ENCODE results near the gene ESPNL. TPM values are rescaled to one million over a fixed set of nuclear protein-coding genes. Genes with fewer than 3 reads are reported as not detected.
A peak's percentile ranks its signal among the peaks of the same experiment; 100 is the strongest.

The ESPNL gene
- total and polyA plus RNA-seq, 9 of the 15 experiments (the other 6 are each of a cell fraction or from before 2014, with no cell fraction given), result 0.03 to 0.09 (median 0.05) TPM; not detected in 3

DNA sequence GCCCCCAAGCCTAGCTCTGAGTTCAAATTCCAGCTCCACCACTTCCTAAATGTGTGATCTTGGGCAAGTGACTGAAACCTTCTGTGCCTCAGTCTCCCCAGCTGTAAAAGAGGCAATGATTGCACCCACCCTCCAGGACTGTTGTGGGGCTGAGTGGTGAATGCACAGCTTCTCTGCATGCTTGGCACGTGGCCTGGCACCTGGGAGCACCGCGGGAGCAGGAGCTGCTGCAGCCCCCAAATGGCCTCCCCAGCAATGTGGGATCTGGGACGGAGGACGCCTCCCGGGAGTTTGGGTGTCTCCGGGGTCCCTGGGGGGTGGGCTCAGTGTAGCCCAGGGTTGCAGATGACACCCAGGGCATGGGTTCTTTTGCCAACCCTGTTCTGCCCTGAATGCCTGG, 39.9 kb downstream of the ESPNL start (continued):
- TF ChIP-seq ZBTB17 (CRISPR knock-in tag; IDR thresholded peaks at IDR 0.05) (no peak), ESRRA (IDR thresholded peaks at IDR 0.05; ENCODE audit: borderline replicate concordance, low read depth) (no peak), ADNP (tag; IDR thresholded peaks at IDR 0.05) (no peak), SRSF9 (IDR thresholded peaks at IDR 0.05; ENCODE audit: borderline replicate concordance, low read depth, low read length) (no peak)
- TF ChIP-seq, protein P1, sequence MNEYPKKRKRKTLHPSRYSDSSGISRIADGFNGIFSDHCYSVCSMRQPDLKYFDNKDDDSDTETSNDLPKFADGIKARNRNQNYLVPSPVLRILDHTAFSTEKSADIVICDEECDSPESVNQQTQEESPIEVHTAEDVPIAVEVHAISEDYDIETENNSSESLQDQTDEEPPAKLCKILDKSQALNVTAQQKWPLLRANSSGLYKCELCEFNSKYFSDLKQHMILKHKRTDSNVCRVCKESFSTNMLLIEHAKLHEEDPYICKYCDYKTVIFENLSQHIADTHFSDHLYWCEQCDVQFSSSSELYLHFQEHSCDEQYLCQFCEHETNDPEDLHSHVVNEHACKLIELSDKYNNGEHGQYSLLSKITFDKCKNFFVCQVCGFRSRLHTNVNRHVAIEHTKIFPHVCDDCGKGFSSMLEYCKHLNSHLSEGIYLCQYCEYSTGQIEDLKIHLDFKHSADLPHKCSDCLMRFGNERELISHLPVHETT (CRISPR knock-in tag; conservative IDR thresholded peaks at IDR 0.05 in 1 of 2, IDR thresholded peaks at IDR 0.05 in 1 of 2), result no peak
- TF ChIP-seq, protein P2, sequence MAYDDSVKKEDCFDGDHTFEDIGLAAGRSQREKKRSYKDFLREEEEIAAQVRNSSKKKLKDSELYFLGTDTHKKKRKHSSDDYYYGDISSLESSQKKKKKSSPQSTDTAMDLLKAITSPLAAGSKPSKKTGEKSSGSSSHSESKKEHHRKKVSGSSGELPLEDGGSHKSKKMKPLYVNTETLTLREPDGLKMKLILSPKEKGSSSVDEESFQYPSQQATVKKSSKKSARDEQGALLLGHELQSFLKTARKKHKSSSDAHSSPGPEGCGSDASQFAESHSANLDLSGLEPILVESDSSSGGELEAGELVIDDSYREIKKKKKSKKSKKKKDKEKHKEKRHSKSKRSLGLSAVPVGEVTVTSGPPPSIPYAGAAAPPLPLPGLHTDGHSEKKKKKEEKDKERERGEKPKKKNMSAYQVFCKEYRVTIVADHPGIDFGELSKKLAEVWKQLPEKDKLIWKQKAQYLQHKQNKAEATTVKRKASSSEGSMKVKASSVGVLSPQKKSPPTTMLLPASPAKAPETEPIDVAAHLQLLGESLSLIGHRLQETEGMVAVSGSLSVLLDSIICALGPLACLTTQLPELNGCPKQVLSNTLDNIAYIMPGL (CRISPR knock-in tag; IDR thresholded peaks at IDR 0.05), result no peak
- TF ChIP-seq, protein P3, sequence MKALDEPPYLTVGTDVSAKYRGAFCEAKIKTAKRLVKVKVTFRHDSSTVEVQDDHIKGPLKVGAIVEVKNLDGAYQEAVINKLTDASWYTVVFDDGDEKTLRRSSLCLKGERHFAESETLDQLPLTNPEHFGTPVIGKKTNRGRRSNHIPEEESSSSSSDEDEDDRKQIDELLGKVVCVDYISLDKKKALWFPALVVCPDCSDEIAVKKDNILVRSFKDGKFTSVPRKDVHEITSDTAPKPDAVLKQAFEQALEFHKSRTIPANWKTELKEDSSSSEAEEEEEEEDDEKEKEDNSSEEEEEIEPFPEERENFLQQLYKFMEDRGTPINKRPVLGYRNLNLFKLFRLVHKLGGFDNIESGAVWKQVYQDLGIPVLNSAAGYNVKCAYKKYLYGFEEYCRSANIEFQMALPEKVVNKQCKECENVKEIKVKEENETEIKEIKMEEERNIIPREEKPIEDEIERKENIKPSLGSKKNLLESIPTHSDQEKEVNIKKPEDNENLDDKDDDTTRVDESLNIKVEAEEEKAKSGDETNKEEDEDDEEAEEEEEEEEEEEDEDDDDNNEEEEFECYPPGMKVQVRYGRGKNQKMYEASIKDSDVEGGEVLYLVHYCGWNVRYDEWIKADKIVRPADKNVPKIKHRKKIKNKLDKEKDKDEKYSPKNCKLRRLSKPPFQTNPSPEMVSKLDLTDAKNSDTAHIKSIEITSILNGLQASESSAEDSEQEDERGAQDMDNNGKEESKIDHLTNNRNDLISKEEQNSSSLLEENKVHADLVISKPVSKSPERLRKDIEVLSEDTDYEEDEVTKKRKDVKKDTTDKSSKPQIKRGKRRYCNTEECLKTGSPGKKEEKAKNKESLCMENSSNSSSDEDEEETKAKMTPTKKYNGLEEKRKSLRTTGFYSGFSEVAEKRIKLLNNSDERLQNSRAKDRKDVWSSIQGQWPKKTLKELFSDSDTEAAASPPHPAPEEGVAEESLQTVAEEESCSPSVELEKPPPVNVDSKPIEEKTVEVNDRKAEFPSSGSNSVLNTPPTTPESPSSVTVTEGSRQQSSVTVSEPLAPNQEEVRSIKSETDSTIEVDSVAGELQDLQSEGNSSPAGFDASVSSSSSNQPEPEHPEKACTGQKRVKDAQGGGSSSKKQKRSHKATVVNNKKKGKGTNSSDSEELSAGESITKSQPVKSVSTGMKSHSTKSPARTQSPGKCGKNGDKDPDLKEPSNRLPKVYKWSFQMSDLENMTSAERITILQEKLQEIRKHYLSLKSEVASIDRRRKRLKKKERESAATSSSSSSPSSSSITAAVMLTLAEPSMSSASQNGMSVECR (CRISPR knock-in tag; IDR thresholded peaks at IDR 0.05), result no peak
- TF ChIP-seq, protein P4, sequence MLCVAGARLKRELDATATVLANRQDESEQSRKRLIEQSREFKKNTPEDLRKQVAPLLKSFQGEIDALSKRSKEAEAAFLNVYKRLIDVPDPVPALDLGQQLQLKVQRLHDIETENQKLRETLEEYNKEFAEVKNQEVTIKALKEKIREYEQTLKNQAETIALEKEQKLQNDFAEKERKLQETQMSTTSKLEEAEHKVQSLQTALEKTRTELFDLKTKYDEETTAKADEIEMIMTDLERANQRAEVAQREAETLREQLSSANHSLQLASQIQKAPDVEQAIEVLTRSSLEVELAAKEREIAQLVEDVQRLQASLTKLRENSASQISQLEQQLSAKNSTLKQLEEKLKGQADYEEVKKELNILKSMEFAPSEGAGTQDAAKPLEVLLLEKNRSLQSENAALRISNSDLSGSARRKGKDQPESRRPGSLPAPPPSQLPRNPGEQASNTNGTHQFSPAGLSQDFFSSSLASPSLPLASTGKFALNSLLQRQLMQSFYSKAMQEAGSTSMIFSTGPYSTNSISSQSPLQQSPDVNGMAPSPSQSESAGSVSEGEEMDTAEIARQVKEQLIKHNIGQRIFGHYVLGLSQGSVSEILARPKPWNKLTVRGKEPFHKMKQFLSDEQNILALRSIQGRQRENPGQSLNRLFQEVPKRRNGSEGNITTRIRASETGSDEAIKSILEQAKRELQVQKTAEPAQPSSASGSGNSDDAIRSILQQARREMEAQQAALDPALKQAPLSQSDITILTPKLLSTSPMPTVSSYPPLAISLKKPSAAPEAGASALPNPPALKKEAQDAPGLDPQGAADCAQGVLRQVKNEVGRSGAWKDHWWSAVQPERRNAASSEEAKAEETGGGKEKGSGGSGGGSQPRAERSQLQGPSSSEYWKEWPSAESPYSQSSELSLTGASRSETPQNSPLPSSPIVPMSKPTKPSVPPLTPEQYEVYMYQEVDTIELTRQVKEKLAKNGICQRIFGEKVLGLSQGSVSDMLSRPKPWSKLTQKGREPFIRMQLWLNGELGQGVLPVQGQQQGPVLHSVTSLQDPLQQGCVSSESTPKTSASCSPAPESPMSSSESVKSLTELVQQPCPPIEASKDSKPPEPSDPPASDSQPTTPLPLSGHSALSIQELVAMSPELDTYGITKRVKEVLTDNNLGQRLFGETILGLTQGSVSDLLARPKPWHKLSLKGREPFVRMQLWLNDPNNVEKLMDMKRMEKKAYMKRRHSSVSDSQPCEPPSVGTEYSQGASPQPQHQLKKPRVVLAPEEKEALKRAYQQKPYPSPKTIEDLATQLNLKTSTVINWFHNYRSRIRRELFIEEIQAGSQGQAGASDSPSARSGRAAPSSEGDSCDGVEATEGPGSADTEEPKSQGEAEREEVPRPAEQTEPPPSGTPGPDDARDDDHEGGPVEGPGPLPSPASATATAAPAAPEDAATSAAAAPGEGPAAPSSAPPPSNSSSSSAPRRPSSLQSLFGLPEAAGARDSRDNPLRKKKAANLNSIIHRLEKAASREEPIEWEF (CRISPR knock-in tag; IDR thresholded peaks at IDR 0.05), result no peak
- TF ChIP-seq, protein P5, sequence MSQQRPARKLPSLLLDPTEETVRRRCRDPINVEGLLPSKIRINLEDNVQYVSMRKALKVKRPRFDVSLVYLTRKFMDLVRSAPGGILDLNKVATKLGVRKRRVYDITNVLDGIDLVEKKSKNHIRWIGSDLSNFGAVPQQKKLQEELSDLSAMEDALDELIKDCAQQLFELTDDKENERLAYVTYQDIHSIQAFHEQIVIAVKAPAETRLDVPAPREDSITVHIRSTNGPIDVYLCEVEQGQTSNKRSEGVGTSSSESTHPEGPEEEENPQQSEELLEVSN (IDR thresholded peaks at IDR 0.05; ENCODE audit: borderline replicate concordance in 1 of 2, extremely low read depth in 1 of 2, insufficient read depth in 1 of 2, insufficient read length in 1 of 2, low read depth in 1 of 2, low read length in 1 of 2, poor library complexity in 1 of 2, severe bottlenecking in 1 of 2), result peak in 1 of 2 experiments; percentile 18
- TF ChIP-seq, protein P6, sequence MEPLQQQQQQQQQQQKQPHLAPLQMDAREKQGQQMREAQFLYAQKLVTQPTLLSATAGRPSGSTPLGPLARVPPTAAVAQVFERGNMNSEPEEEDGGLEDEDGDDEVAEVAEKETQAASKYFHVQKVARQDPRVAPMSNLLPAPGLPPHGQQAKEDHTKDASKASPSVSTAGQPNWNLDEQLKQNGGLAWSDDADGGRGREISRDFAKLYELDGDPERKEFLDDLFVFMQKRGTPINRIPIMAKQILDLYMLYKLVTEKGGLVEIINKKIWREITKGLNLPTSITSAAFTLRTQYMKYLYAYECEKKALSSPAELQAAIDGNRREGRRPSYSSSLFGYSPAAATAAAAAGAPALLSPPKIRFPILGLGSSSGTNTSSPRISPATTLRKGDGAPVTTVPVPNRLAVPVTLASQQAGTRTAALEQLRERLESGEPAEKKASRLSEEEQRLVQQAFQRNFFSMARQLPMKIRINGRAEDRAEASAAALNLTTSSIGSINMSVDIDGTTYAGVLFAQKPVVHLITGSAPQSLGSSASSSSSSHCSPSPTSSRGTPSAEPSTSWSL (CRISPR knock-in tag; IDR thresholded peaks at IDR 0.05; ENCODE audit: borderline replicate concordance), result no peak
